Immature natural killer cell (primary cell): ENCODE data around the gene ESD. TPM values are rescaled to one million over a fixed set of nuclear protein-coding genes. Genes with fewer than 3 reads are reported as not detected.
A peak's percentile ranks its signal among the peaks of the same experiment; 100 is the strongest.

Source experiments
- DNase-seq, 3 donors: peaks; one replicate each; pipeline ENCODE4 v3.0.0; 2022; ENCODE audit warnings: mixed read lengths in 1 of 3
- H3K27ac Mint-ChIP-seq, 6 donors: one replicate each; pipeline ENCODE4 v1.8.0; 2020; ENCODE audit warnings: mixed read lengths in 6 of 6, mild to moderate bottlenecking in 5 of 6, inconsistent platforms in 4 of 6, moderate library complexity in 3 of 6
- H3K27me3 Mint-ChIP-seq, 3 donors: one replicate each; pipeline ENCODE4 v1.8.0; 2020 to 2021; ENCODE audit warnings: low read depth in 3 of 3, mild to moderate bottlenecking in 3 of 3, mixed read lengths in 3 of 3, moderate library complexity in 3 of 3, inconsistent platforms in 1 of 3
- H3K36me3 Mint-ChIP-seq, 3 donors: one replicate each; pipeline ENCODE4 v1.8.0; 2020; ENCODE audit warnings: mixed read lengths in 3 of 3, inconsistent platforms in 2 of 3, mild to moderate bottlenecking in 2 of 3
- H3K4me1 Mint-ChIP-seq, 2 donors: one replicate each; pipeline ENCODE4 v1.8.0; 2020; ENCODE audit warnings: inconsistent platforms in 2 of 2, mild to moderate bottlenecking in 2 of 2, mixed read lengths in 2 of 2, moderate library complexity in 1 of 2
- H3K4me3 Mint-ChIP-seq, 5 donors: one replicate each; pipeline ENCODE4 v1.8.0; 2020; ENCODE audit warnings: mild to moderate bottlenecking in 5 of 5, mixed read lengths in 5 of 5, inconsistent platforms in 3 of 5, moderate library complexity in 3 of 5
- H3K9me3 Mint-ChIP-seq, 6 donors: one replicate each; pipeline ENCODE4 v1.8.0; 2020; ENCODE audit warnings: mild to moderate bottlenecking in 6 of 6, mixed read lengths in 6 of 6, inconsistent platforms in 4 of 6, moderate library complexity in 3 of 6
- polyA plus RNA-seq, 3 donors: library from polyadenylated mRNA; unstranded; fragments of 300-500 nt; fragmentation: Illumina TruSeq; gene quantifications; one replicate each; pipeline ENCODE4 v1.2.3, GENCODE V29; 2021

ESD gene
- polyA plus RNA-seq, 3 donors from 2014 or later = 52.7 to 69.4 (median 59.2) TPM

DNA sequence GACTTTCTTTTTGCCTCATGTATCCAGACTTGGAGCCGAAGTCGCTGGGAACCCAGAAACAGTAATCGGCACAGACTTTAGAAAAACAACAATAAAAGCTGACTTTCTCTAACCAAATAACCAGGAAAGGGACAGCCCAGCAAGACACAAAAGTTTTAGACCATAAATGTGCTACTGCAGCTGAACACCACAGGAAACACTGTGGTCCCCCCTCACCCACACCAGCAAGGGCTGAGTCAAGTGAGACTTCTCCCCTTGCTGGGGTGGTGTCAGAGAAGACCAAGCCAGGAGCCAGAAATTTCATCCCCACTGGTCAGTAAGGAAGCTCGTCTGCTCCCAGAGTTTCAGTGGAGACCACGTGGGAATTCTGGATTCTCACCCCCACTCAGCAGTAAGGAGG, 70.6 kb downstream of the ESD start:
- peaks cover 47 to 60% (median 55%) of the 10 kb centered on the region in 3 donors for H3K36me3 Mint-ChIP-seq
- DNase-seq = peak; percentile 63 to 67 (median 63)
- H3K4me1 Mint-ChIP-seq = peaks cover 39 to 53% of the 10 kb centered on the region in 2 donors
- no peaks in the 10 kb centered on the region for H3K9me3 Mint-ChIP-seq
- H3K4me3 Mint-ChIP-seq = peak overlapping the region; percentile 69 to 88 (median 80)
- H3K27me3 Mint-ChIP-seq = peaks cover 2 to 13% (median 6%) of the 10 kb centered on the region in 3 donors
- peak overlapping the region; percentile 27 to 72 (median 64) for H3K27ac Mint-ChIP-seq

Other genes with a start within 250 kb of the ESD start
- 1 to 10 TPM; 3.0 to 6.6 (median 5.5) TPM for gene LRCH1, start 244.0 kb downstream of the ESD start, polyA plus RNA-seq
- gene HTR2A, start 99.9 kb upstream of the ESD start, polyA plus RNA-seq = not detected